ENCODE data around the gene MLXIP.
A peak's percentile ranks its signal among the peaks of the same experiment; 100 is the strongest.

MLXIP gene

GRCh38 chr12:122126713-122127597 is 48.4 kb downstream of the MLXIP start:
- DNase-seq (ENCODE audit: low spot score) = no peak

GRCh38 chr12:122127839-122128238 is 49.3 kb downstream of the MLXIP start:
- no peak for DNase-seq (ENCODE audit: low spot score)

GRCh38 chr12:122128481-122128880 is 49.9 kb downstream of the MLXIP start:
- no peak for DNase-seq (ENCODE audit: low spot score)

GRCh38 chr12:122129131-122129530 is 50.6 kb downstream of the MLXIP start:
- no peak for DNase-seq (ENCODE audit: low spot score)

- DNase-seq (ENCODE audit: low spot score) = no peak
Observed at GRCh38 chr12:122130150-122130549, 51.6 kb downstream of the MLXIP start.

GRCh38 chr12:122133192-122133950 is 54.8 kb downstream of the MLXIP start:
- DNase-seq (ENCODE audit: low spot score) = no peak

- DNase-seq (ENCODE audit: low spot score) = no peak
Observed at GRCh38 chr12:122135437-122136031, 57.0 kb downstream of the MLXIP start.

- DNase-seq (ENCODE audit: low spot score) = no peak
Observed at GRCh38 chr12:122137229-122137628, 58.7 kb downstream of the MLXIP start.

- no peak for DNase-seq (ENCODE audit: low spot score)
Observed at GRCh38 chr12:122137681-122138080, 59.1 kb downstream of the MLXIP start.

GRCh38 chr12:122138181-122138580 is 59.6 kb downstream of the MLXIP start:
- no peak for DNase-seq (ENCODE audit: low spot score)

- peak; percentile 32 for DNase-seq (ENCODE audit: low spot score)
Observed at GRCh38 chr12:122138616-122139015, 60.1 kb downstream of the MLXIP start.

GRCh38 chr12:122139266-122139665 is 60.7 kb downstream of the MLXIP start:
- DNase-seq (ENCODE audit: low spot score) = no peak

GRCh38 chr12:122139941-122140340 is 61.4 kb downstream of the MLXIP start:
- DNase-seq (ENCODE audit: low spot score) = no peak

GRCh38 chr12:122140467-122141257 is 62.1 kb downstream of the MLXIP start:
- no peak for DNase-seq (ENCODE audit: low spot score)

GRCh38 chr12:122141911-122142725 is 63.6 kb downstream of the MLXIP start:
- DNase-seq (ENCODE audit: low spot score) = no peak

GRCh38 chr12:122142857-122143256 is 64.3 kb downstream of the MLXIP start:
- DNase-seq (ENCODE audit: low spot score) = no peak

GRCh38 chr12:122144885-122145284 is 66.3 kb downstream of the MLXIP start:
- no peak for DNase-seq (ENCODE audit: low spot score)

- no peak for DNase-seq (ENCODE audit: low spot score)
Observed at GRCh38 chr12:122145505-122146330, 67.2 kb downstream of the MLXIP start.

- DNase-seq (ENCODE audit: low spot score) = no peak
Observed at GRCh38 chr12:122147514-122148290, 69.1 kb downstream of the MLXIP start.

Data from globus pallidus (tissue), 1 donor.